Measurements from ENCODE around the gene CASKIN2. TPM values are rescaled to one million over a fixed set of nuclear protein-coding genes. Genes with fewer than 3 reads are reported as not detected.
A peak's percentile ranks its signal among the peaks of the same experiment; 100 is the strongest.

CASKIN2 gene
- total RNA-seq, 6 donors from 2014 or later = 24.1 to 113 (median 48.5) TPM

GRCh38 chr17:75486951-75487350 lies 28.4 kb downstream of the CASKIN2 start:
- Histone ChIP-seq H3K27ac (peak overlapping the region; percentile 69 to 87 (median 72)), H3K9me3 (no peaks in the 10 kb centered on the region), H3K4me3 (no peak overlapping the region), H3K4me1 (peaks cover 40 to 73% (median 53%) of the 10 kb centered on the region in 4 donors), H3K27me3 (no peaks in the 10 kb centered on the region), H3K36me3 (peaks cover 0 to 18% (median 11%) of the 10 kb centered on the region in 4 donors)
- 78 to 84% methylated on average over 5 of the region's 5 CpGs for WGBS, 2 donors
- no peak for ATAC-seq (ENCODE audit: low FRiP score in 2 of 2)
- no peak for DNase-seq
- TF ChIP-seq CTCF (IDR thresholded peaks at IDR 0.05) (no peak), POLR2A (IDR thresholded peaks at IDR 0.05) (no peak), EP300 (IDR thresholded peaks at IDR 0.05) (no peak), POLR2AphosphoS5 (IDR thresholded peaks at IDR 0.05) (no peak)

GRCh38 chr17:75486151-75486550 lies 29.2 kb downstream of the CASKIN2 start:
- peaks cover 42 to 77% (median 58%) of the 10 kb centered on the region in 4 donors for H3K4me1 ChIP-seq
- ATAC-seq (ENCODE audit: low FRiP score in 2 of 2) = no peak
- H3K27ac ChIP-seq = peak overlapping the region; percentile 69 to 87 (median 72)
- no peaks in the 10 kb centered on the region for H3K9me3 ChIP-seq
- H3K36me3 ChIP-seq = peaks cover 0 to 10% (median 3%) of the 10 kb centered on the region in 4 donors
- no peak overlapping the region for H3K4me3 ChIP-seq
- H3K27me3 ChIP-seq = no peaks in the 10 kb centered on the region
- TF ChIP-seq POLR2AphosphoS5 (IDR thresholded peaks at IDR 0.05) = no peak
- no peak for TF ChIP-seq POLR2A (IDR thresholded peaks at IDR 0.05)
- TF ChIP-seq CTCF (IDR thresholded peaks at IDR 0.05) = no peak
- TF ChIP-seq EP300 (IDR thresholded peaks at IDR 0.05) = no peak
- peak in 1 of 2 donors; percentile 46 for DNase-seq
- WGBS, 2 donors = 88 to 98% methylated on average over 7 to 14 of the region's 14 CpGs

DNA sequence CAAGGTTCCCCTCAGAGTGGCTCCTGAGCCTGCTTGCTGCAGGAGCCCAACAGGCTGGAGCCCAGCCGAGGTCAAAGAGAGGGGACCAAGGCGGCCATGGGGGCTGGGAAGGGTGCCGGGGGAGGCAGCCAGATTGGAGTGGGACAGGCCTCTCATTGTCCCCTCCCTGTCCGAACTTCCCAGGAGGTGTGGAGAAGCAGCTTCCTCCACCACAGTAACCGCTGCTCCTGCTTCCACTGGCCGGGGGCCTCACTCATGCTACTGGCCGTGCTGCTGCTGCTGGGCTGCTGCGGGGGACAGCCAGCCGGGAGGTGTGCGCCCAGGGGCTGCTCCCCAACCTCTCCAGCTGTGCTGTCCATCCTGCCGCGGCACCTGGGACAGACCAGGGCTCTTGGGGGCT lies 29.6 kb downstream of the CASKIN2 start:
- Histone ChIP-seq H3K27me3 (no peaks in the 10 kb centered on the region), H3K4me3 (no peak overlapping the region), H3K4me1 (peaks cover 42 to 77% (median 58%) of the 10 kb centered on the region in 4 donors), H3K27ac (peak overlapping the region in 1 of 4 donors; percentile 74), H3K9me3 (no peaks in the 10 kb centered on the region), H3K36me3 (peaks cover 0 to 9% (median 0%) of the 10 kb centered on the region in 4 donors)
- DNase-seq = peak in 1 of 2 donors; percentile 61
- no peak for TF ChIP-seq POLR2AphosphoS5 (IDR thresholded peaks at IDR 0.05)
- no peak for TF ChIP-seq EP300 (IDR thresholded peaks at IDR 0.05)
- no peak for TF ChIP-seq POLR2A (IDR thresholded peaks at IDR 0.05)
- no peak for TF ChIP-seq CTCF (IDR thresholded peaks at IDR 0.05)
- 87 to 91% methylated on average over 5 to 11 of the region's 12 CpGs for WGBS, 2 donors
- ATAC-seq (ENCODE audit: low FRiP score in 2 of 2) = no peak

GRCh38 chr17:75482098-75482942 lies 33.0 kb downstream of the CASKIN2 start:
- TF ChIP-seq POLR2A (IDR thresholded peaks at IDR 0.05) (no peak), POLR2AphosphoS5 (IDR thresholded peaks at IDR 0.05) (no peak), EP300 (IDR thresholded peaks at IDR 0.05) (no peak), CTCF (IDR thresholded peaks at IDR 0.05) (no peak)
- peak overlapping the region in 2 of 4 donors; percentile 35 to 49 for H3K27ac ChIP-seq
- no peaks in the 10 kb centered on the region for H3K9me3 ChIP-seq
- ATAC-seq (ENCODE audit: low FRiP score in 2 of 2) (no peak), DNase-seq (no peak)
- no peaks in the 10 kb centered on the region for H3K27me3 ChIP-seq
- no peak overlapping the region for H3K4me3 ChIP-seq
- H3K36me3 ChIP-seq = peaks cover 0 to 8% (median 0%) of the 10 kb centered on the region in 4 donors
- WGBS, 2 donors = 76 to 80% methylated on average over 16 of the region's 16 CpGs
- H3K4me1 ChIP-seq = peaks cover 23 to 60% (median 39%) of the 10 kb centered on the region in 4 donors

Data from upper lobe of left lung (tissue), 6 donors.